HG03378 (cell line): ENCODE measurements around the gene PTCHD1.

Source experiments
- ATAC-seq: cut with Tn5 transposase; IDR thresholded peaks from one replicate; pipeline ENCODE4 v1.9.1; 2021; ENCODE audit warnings: mild to moderate bottlenecking, moderate library complexity; ENCODE audit not compliant: unreplicated experiment

The PTCHD1 gene

GRCh38 chrX:23394421-23394820, 59.8 kb downstream of the PTCHD1 start:
- no peak for ATAC-seq

GRCh38 chrX:23396263-23396662, 61.6 kb downstream of the PTCHD1 start:
- no peak for ATAC-seq

- no peak for ATAC-seq
Measured at GRCh38 chrX:23398570-23398969, 63.9 kb downstream of the PTCHD1 start.

- no peak for ATAC-seq
Measured at GRCh38 chrX:23403849-23404248, 69.2 kb downstream of the PTCHD1 start.

- no peak for ATAC-seq
Measured at GRCh38 chrX:23422912-23423311, 88.3 kb downstream of the PTCHD1 start.

- ATAC-seq = no peak
Measured at GRCh38 chrX:23434356-23434884, 99.8 kb downstream of the PTCHD1 start.

- ATAC-seq = no peak
Measured at GRCh38 chrX:23435108-23435507, 100.5 kb downstream of the PTCHD1 start.

GRCh38 chrX:23435575-23435974, 100.9 kb downstream of the PTCHD1 start:
- ATAC-seq = no peak

- ATAC-seq = no peak
Measured at GRCh38 chrX:23436875-23437274, 102.2 kb downstream of the PTCHD1 start.

GRCh38 chrX:23451266-23451665, 116.6 kb downstream of the PTCHD1 start:
- no peak for ATAC-seq
